ENCODE results near the gene DCDC1.

Gene DCDC1

DNA sequence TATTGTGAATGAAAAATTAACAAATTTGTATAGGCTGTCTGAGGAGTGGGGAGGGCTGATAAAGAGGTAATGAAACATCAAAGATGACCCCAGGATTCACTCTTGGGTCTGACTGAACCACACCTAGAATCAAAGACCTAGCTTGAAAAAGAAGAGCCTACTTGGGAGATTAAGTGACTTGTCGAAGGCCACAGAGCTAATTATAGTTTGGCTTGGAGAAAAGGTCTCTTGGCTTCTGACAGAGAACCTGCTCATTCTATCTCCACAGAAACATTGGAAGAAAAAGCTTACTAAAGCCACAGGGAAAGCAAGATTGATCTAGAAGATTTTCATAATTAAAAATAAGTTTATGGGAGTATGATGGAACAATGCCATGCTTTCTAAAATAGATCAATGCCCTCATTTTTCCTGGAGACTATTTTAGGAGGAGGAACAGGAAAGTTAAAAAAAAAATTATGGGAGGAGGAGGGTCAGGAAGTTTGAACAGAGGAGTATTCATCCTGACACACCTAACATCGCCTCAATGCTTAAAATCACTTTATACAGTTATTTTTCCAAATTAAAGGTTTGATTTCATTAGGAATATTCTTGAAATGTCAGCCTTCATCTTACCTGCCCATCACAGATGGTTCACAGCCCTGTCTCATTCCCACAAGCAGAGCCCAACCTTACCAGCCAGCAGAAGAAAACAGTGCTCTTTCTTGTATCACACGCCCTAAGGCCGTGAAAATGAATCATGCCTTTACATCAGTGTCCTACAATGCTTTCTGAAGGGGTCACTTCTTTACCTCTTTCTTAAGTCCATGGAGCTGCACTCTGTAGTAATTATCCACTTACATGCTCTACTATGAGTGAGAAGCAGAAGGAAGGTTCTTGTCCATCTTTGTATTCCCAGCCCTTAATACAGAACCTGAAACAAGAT is 552.3 kb downstream of the DCDC1 start:
- DNase-seq (ENCODE audit: extremely low spot score, insufficient read length, low read depth) (no peak), FAIRE-seq (no peak)

DNA sequence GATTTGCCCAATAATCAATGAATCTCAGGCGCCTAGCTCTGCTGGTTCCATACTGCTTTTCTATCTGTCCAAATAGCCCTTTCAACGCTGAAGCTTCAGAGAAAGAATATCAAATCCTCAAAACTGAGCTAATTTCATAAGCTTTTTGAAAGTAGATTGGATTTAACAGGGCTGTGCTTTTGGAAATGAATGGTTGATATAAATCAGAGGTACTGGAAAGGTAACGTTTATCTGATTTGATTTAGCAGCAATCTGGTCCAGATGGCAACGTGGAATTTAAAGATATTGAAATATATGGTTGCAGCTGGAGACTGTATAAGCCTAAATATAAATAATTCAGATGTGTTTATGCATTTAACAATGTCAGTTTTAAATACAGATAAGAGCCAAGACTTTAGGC is 553.9 kb downstream of the DCDC1 start:
- no peak for DNase-seq (ENCODE audit: extremely low spot score, insufficient read length, low read depth)
- no peak for FAIRE-seq

DNA sequence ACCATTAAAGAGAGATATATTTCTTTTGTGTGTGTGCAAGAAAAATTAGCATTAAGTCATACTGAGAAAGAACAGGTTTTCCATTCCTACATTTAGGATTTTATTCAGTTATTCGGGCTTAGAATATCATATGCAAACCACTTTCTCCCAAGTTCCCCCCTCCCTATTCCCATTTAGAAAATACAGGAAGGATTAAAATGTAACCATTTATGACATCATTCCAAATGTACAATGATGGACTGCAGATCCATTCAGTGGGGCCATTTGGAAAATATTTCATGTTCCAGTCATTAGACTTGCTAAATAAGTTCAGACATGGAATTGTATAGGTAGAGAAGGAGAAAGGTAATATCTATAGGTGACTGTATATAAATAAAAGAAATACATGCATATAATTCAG is 554.8 kb downstream of the DCDC1 start:
- no peak for FAIRE-seq
- DNase-seq (ENCODE audit: extremely low spot score, insufficient read length, low read depth), result no peak
